GM19395 (cell line): Measurements from ENCODE around the gene NUMBL.
A peak's percentile ranks its signal among the peaks of the same experiment; 100 is the strongest.
"Not testable (repeated sequence)": the region's sequence is repeated elsewhere in the genome, so short reads cannot be mapped to it uniquely, and the experiment has no call there.

Experiments used
- ATAC-seq: cut with Tn5 transposase; IDR thresholded peaks from one replicate; pipeline ENCODE4 v1.9.1; 2021; ENCODE audit warnings: mild to moderate bottlenecking, moderate library complexity; ENCODE audit not compliant: unreplicated experiment

The NUMBL gene

GRCh38 chr19:40690050-40690692 lies at the start of gene NUMBL:
TSS of gene NUMBL (minus strand) at chr19:40690651. CDS start at chr19:40690483, 168 bp downstream.
- ATAC-seq = no peak

- no peak for ATAC-seq
Observed at GRCh38 chr19:40739030-40739839, 48.8 kb upstream of the NUMBL start.

GRCh38 chr19:40737102-40737644 lies 46.7 kb upstream of the NUMBL start:
- no peak for ATAC-seq

- no peak for ATAC-seq
Observed at GRCh38 chr19:40736661-40737060, 46.2 kb upstream of the NUMBL start.

- ATAC-seq = no peak
Observed at GRCh38 chr19:40735013-40735771, 44.7 kb upstream of the NUMBL start.

- ATAC-seq = no peak
Observed at GRCh38 chr19:40733149-40733548, 42.7 kb upstream of the NUMBL start.

- not testable (repeated sequence) for ATAC-seq
Observed at GRCh38 chr19:40732304-40732703, 41.9 kb upstream of the NUMBL start.

GRCh38 chr19:40730065-40730464 lies 39.6 kb upstream of the NUMBL start:
- ATAC-seq = not testable (repeated sequence)

- no peak for ATAC-seq
Observed at GRCh38 chr19:40726279-40726678, 35.8 kb upstream of the NUMBL start.

- ATAC-seq = no peak
Observed at GRCh38 chr19:40724855-40725254, 34.4 kb upstream of the NUMBL start.

GRCh38 chr19:40724315-40724714 lies 33.9 kb upstream of the NUMBL start:
- no peak for ATAC-seq

GRCh38 chr19:40723661-40724254 lies 33.3 kb upstream of the NUMBL start:
- ATAC-seq = no peak

GRCh38 chr19:40721936-40722661 lies 31.6 kb upstream of the NUMBL start:
- ATAC-seq = no peak

- no peak for ATAC-seq
Observed at GRCh38 chr19:40721140-40721486, 30.7 kb upstream of the NUMBL start.

GRCh38 chr19:40719414-40719894 lies 29.0 kb upstream of the NUMBL start:
- ATAC-seq = no peak

GRCh38 chr19:40718774-40719391 lies 28.4 kb upstream of the NUMBL start:
- no peak for ATAC-seq

- no peak for ATAC-seq
Observed at GRCh38 chr19:40717880-40718773, 27.7 kb upstream of the NUMBL start.

GRCh38 chr19:40717325-40717879 lies 27.0 kb upstream of the NUMBL start:
- ATAC-seq = peak; percentile 1
